H1 (cell line): ENCODE data around the gene GANAB. TPM values are rescaled to one million over a fixed set of nuclear protein-coding genes. Genes with fewer than 3 reads are reported as not detected.

Experiments
- CTCF ChIA-PET: fragments of 300-600 bp; sonication (Branson Sonifier 250); formaldehyde crosslinking; loops from one replicate; lab custom pipeline; 2021; ENCODE audit not compliant: partially characterized antibody; lab: Charles Lee
- POLR2A ChIA-PET: fragments of 300-600 bp; sonication (Branson Sonifier 250); formaldehyde crosslinking; loops from one replicate; lab custom pipeline; 2021; ENCODE audit warnings: inconsistent platforms; ENCODE audit not compliant: partially characterized antibody; lab: Charles Lee
- DNase-seq, 2 experiments: peaks; one replicate each; pipeline versions ENCODE4 v3.0.0 to v3.0.0-alpha.2; 2010 to 2022; ENCODE audit warnings: low spot score in 2 of 2, low read depth in 1 of 2, mixed read lengths in 1 of 2
- FAIRE-seq: peaks from 2 replicates; lab custom pipeline; 2011; peaks lifted over from hg19 to GRCh38; lab: Jason Lieb, UNC
- H2AFZ ChIP-seq: 2 replicates; pipeline ENCODE4 v1.8.1; 2012; ENCODE audit warnings: low read length, inconsistent platforms
- H2AK5ac ChIP-seq: 2 replicates; pipeline ENCODE4 v1.6.1; 2013; ENCODE audit warnings: low read depth, low read length
- H2BK120ac ChIP-seq: replicated peaks from 2 replicates; pipeline ENCODE3; 2013; ENCODE audit warnings: low read depth, low read length, inconsistent platforms
- H2BK12ac ChIP-seq: 2 replicates; pipeline ENCODE4 v1.6.1; 2013; ENCODE audit warnings: low read depth, low read length
- H2BK15ac ChIP-seq: 2 replicates; pipeline ENCODE4 v1.6.1; 2013; ENCODE audit warnings: low read length
- H2BK20ac ChIP-seq: 2 replicates; pipeline ENCODE4 v1.6.1; 2013; ENCODE audit warnings: low read length
- H2BK5ac ChIP-seq: 2 replicates; pipeline ENCODE4 v1.6.1; 2013; ENCODE audit warnings: low read depth, low read length
- H3K14ac ChIP-seq: 2 replicates; pipeline ENCODE4 v1.6.1; 2013; ENCODE audit warnings: inconsistent platforms; ENCODE audit not compliant: insufficient read length
- H3K18ac ChIP-seq: 2 replicates; pipeline ENCODE4 v1.6.1; 2013; ENCODE audit warnings: low read length; ENCODE audit errors: extremely low read depth
- H3K23ac ChIP-seq: 2 replicates; pipeline ENCODE4 v1.6.1; 2013; ENCODE audit warnings: inconsistent platforms; ENCODE audit not compliant: insufficient read length
- H3K23me2 ChIP-seq: 2 replicates; pipeline ENCODE4 v1.6.1; 2013; ENCODE audit warnings: low read depth, low read length
- H3K27ac ChIP-seq: 2 replicates; pipeline ENCODE4 v1.6.1; 2011; ENCODE audit warnings: low read depth, low read length, inconsistent platforms
- H3K27me3 ChIP-seq, 4 experiments: replicated peaks in 1 of 4; 1 replicate in 1 of 4; 2 replicates in 3 of 4; pipeline versions ENCODE4 v1.6.1 to v1.8.1; 2011 to 2013; ENCODE audit warnings: low read length in 3 of 4, mild to moderate bottlenecking in 3 of 4, inconsistent platforms in 2 of 4, mixed read lengths in 2 of 4, moderate library complexity in 1 of 4; ENCODE audit not compliant: control insufficient read depth in 3 of 4, insufficient read depth in 3 of 4; ENCODE audit errors: extremely low read depth in 1 of 4
- H3K36me3 ChIP-seq, 4 experiments: 2 replicates each; pipeline versions ENCODE4 v1.6.1 to v1.8.1; 2011 to 2013; ENCODE audit warnings: mild to moderate bottlenecking in 4 of 4, low read length in 3 of 4, moderate library complexity in 2 of 4, control low read depth in 1 of 4, inconsistent platforms in 1 of 4; ENCODE audit not compliant: insufficient read depth in 4 of 4, control insufficient read depth in 2 of 4
- H3K4ac ChIP-seq: replicated peaks from 2 replicates; pipeline ENCODE3; 2013; ENCODE audit warnings: low read length, low read depth, mixed read lengths, inconsistent platforms; ENCODE audit not compliant: insufficient read length
- H3K4me1 ChIP-seq, 4 experiments: replicated peaks in 1 of 4; 1 replicate in 1 of 4; 2 replicates in 3 of 4; pipeline versions ENCODE4 v1.6.1 to v1.8.1; 2011 to 2013; ENCODE audit warnings: low read length in 3 of 4, inconsistent platforms in 2 of 4, mixed read lengths in 1 of 4; ENCODE audit not compliant: insufficient read depth in 4 of 4, control insufficient read depth in 3 of 4
- H3K4me2 ChIP-seq, 2 experiments: 2 replicates each; pipeline versions ENCODE4 v1.6.1 to v1.8.1; 2011 to 2013; ENCODE audit warnings: low read depth in 2 of 2, low read length in 2 of 2, control low read depth in 1 of 2, inconsistent platforms in 1 of 2, mild to moderate bottlenecking in 1 of 2; ENCODE audit not compliant: insufficient read depth in 1 of 2
- H3K4me3 ChIP-seq, 4 experiments: fragments of 200-600, 300-600 bp in 1 of 4; sonication (generic), shearing (Covaris generic), sonication (Bioruptor Twin) in 1 of 4; 2 replicates each; pipeline versions ENCODE4 v1.5.1 to v1.8.1; 2011 to 2016; ENCODE audit warnings: low read length in 4 of 4, low read depth in 3 of 4, control low read depth in 2 of 4, inconsistent platforms in 2 of 4, mild to moderate bottlenecking in 2 of 4, mixed read lengths in 1 of 4, moderate library complexity in 1 of 4; ENCODE audit not compliant: insufficient read depth in 2 of 4; ENCODE audit errors: extremely low read depth in 1 of 4
- H3K56ac ChIP-seq: replicated peaks from 2 replicates; pipeline ENCODE3; 2013; ENCODE audit warnings: low read depth, mild to moderate bottlenecking, mixed read lengths, low read length, inconsistent platforms; ENCODE audit not compliant: insufficient read length
- H3K79me1 ChIP-seq: 2 replicates; pipeline ENCODE4 v1.6.1; 2013; ENCODE audit warnings: low read depth, low read length, control low read depth
- H3K79me2 ChIP-seq, 2 experiments: 2 replicates each; pipeline versions ENCODE4 v1.6.1 to v1.8.1; 2012 to 2013; ENCODE audit warnings: low read length in 2 of 2, mild to moderate bottlenecking in 2 of 2, inconsistent platforms in 1 of 2; ENCODE audit not compliant: insufficient read depth in 2 of 2, control insufficient read depth in 1 of 2
- H3K9ac ChIP-seq, 4 experiments: replicated peaks in 1 of 4; 1 replicate in 1 of 4; 2 replicates in 3 of 4; pipeline versions ENCODE4 v1.6.1 to v1.8.1; 2011 to 2013; ENCODE audit warnings: low read depth in 3 of 4, low read length in 3 of 4, control low read depth in 2 of 4, mild to moderate bottlenecking in 2 of 4, moderate library complexity in 2 of 4, inconsistent platforms in 1 of 4; ENCODE audit errors: extremely low read depth in 1 of 4
- H3K9me3 ChIP-seq, 2 experiments: 2 replicates each; pipeline versions ENCODE4 v1.6.1 to v1.8.1; 2012 to 2013; ENCODE audit warnings: mild to moderate bottlenecking in 2 of 2, moderate library complexity in 2 of 2, control low read depth in 1 of 2, inconsistent platforms in 1 of 2, low read depth in 1 of 2, low read length in 1 of 2, mixed read lengths in 1 of 2; ENCODE audit not compliant: insufficient read depth in 2 of 2
- H4K20me1 ChIP-seq, 2 experiments: replicated peaks in 1 of 2; 2 replicates each; pipeline versions ENCODE3 to v1.8.1; 2011 to 2013; ENCODE audit warnings: inconsistent platforms in 2 of 2, low read length in 2 of 2, mild to moderate bottlenecking in 1 of 2; ENCODE audit not compliant: insufficient read depth in 2 of 2, control insufficient read depth in 1 of 2
- H4K5ac ChIP-seq: 2 replicates; pipeline ENCODE4 v1.6.1; 2013; ENCODE audit warnings: low read length, low read depth, mixed read lengths, inconsistent platforms; ENCODE audit not compliant: insufficient read length
- H4K8ac ChIP-seq: 2 replicates; pipeline ENCODE4 v1.8.0; 2013; ENCODE audit warnings: mild to moderate bottlenecking, moderate library complexity, low read length, inconsistent platforms; ENCODE audit not compliant: insufficient read depth; ENCODE audit errors: extremely low read depth
- H4K91ac ChIP-seq: replicated peaks from 2 replicates; pipeline ENCODE3; 2013; ENCODE audit warnings: low read length, mixed read lengths, inconsistent platforms; ENCODE audit not compliant: insufficient read length
- CEBPB ChIP-seq: IDR thresholded peaks from 2 replicates; pipeline ENCODE4 v1.6.1; 2012; ENCODE audit warnings: low read depth, low read length
- FOSL1 ChIP-seq: IDR thresholded peaks from 2 replicates; pipeline ENCODE4 v1.6.1; 2011; ENCODE audit warnings: mild to moderate bottlenecking, low read depth, low read length, moderate library complexity; ENCODE audit not compliant: insufficient read depth
- HDAC2 ChIP-seq, 2 experiments: fragments of 300-600 bp in 1 of 2; sonication (generic) in 1 of 2; IDR thresholded peaks; 2 replicates each; pipeline ENCODE4 v1.6.1; 2011 to 2012; ENCODE audit warnings: low read depth in 2 of 2, low read length in 2 of 2, mild to moderate bottlenecking in 2 of 2, moderate library complexity in 2 of 2, borderline replicate concordance in 1 of 2, inconsistent platforms in 1 of 2
- HDAC6 ChIP-seq: IDR thresholded peaks from one replicate; pipeline ENCODE4 v1.7.1; 2012; ENCODE audit warnings: low read depth, mild to moderate bottlenecking, inconsistent platforms, low read length, moderate library complexity
- MAFK ChIP-seq: IDR thresholded peaks from 2 replicates; pipeline ENCODE4 v1.6.1; 2012; ENCODE audit warnings: low read depth, mild to moderate bottlenecking, improper control_type of control experiment, low read length
- NRF1 ChIP-seq: IDR thresholded peaks from 2 replicates; pipeline ENCODE4 v1.6.1; 2011; ENCODE audit warnings: mild to moderate bottlenecking, low read depth, low read length, improper control_type of control experiment
- SIN3A ChIP-seq, 2 experiments: IDR thresholded peaks in 1 of 2; conservative IDR thresholded peaks in 1 of 2; 2 replicates each; pipeline ENCODE4 v1.6.1; 2011 to 2012; ENCODE audit warnings: low read length in 2 of 2, improper control_type of control experiment in 1 of 2, low read depth in 1 of 2, mild to moderate bottlenecking in 1 of 2
- WGBS, 2 experiments: shearing (Covaris generic) in 1 of 2; methylation state at CpG; one replicate each; pipeline versions ENCODE4 v1.1.6 to v1.1.7; 2013 to 2015; ENCODE audit warnings: low lambda C conversion rate in 2 of 2, mixed read lengths in 2 of 2, inconsistent platforms in 1 of 2, low coverage in 1 of 2, missing lambda C conversion rate in 1 of 2; ENCODE audit not compliant: insufficient replicate concordance in 2 of 2, insufficient coverage in 1 of 2, insufficient read length in 1 of 2; ENCODE audit errors: extremely low coverage in 1 of 2, missing lambda C conversion rate in 1 of 2; 5-methylcytosine and 5-hydroxymethylcytosine counted together
- polyA plus RNA-seq, 7 experiments: library from polyadenylated mRNA; depleted of rRNA in 3 of 7; stranded (reverse) in 5 of 7; unstranded in 2 of 7; fragments of >200 nt in 5 of 7; fragments of 200-250 nt in 2 of 7; gene quantifications; 1 replicate in 5 of 7; 2 replicates in 1 of 7; 4 replicates in 1 of 7; pipeline versions ENCODE4 v1.2.1 to v1.2.3, GENCODE V29; 2011 to 2013; ENCODE audit warnings: missing spikeins in 2 of 7, mixed read lengths in 2 of 7
- total RNA-seq: library from RNA; stranded (reverse); fragmentation: NEBNext Ultra II Directional; extraction: Animal tissue kit (Norgen Biotek cat#: 25700); gene quantifications from 2 replicates; pipeline ENCODE4 v1.2.1, GENCODE V29; 2021
- TF ChIP-seq, protein P1 (sequence below), 3 experiments: IDR thresholded peaks; 1 replicate in 2 of 3; 2 replicates in 1 of 3; pipeline versions ENCODE4 v1.5.1 to v1.6.1; 2011; ENCODE audit warnings: low read length in 3 of 3, mild to moderate bottlenecking in 3 of 3, inconsistent platforms in 2 of 3, low read depth in 1 of 3, moderate library complexity in 1 of 3; ENCODE audit not compliant: insufficient read depth in 1 of 3; ENCODE audit errors: control extremely low read depth in 1 of 3

GANAB gene
- total and polyA plus RNA-seq, 2 of the 8 experiments (the other 6 are each of a cell fraction or from before 2014, with no cell fraction given), result 289 to 330 TPM

- Histone ChIP-seq H3K79me2 (no peaks in the 10 kb centered on the region), H3K4ac (no peak overlapping the region), H3K23ac (no peak overlapping the region), H3K79me1 (no peaks in the 10 kb centered on the region), H2BK12ac (no peak overlapping the region), H2BK120ac (no peak overlapping the region), H4K91ac (no peak overlapping the region), H4K20me1 (peaks cover 0 to 6% of the 10 kb centered on the region in 2 experiments), H3K56ac (no peak overlapping the region), H4K5ac (no peak overlapping the region), H3K23me2 (no peaks in the 10 kb centered on the region), H3K4me3 (no peak overlapping the region), H2AFZ (no peak overlapping the region), H3K36me3 (peaks cover 11 to 29% (median 25%) of the 10 kb centered on the region in 4 experiments; a peak in 6 of 8 replicates), H3K9me3 (no peaks in the 10 kb centered on the region), H2BK15ac (no peak overlapping the region), H3K18ac (no peak overlapping the region), H2BK20ac (no peak overlapping the region), H2BK5ac (no peak overlapping the region), H3K4me2 (no peak overlapping the region), H3K27me3 (no peaks in the 10 kb centered on the region), H3K9ac (no peak overlapping the region), H3K4me1 (no peaks in the 10 kb centered on the region; a peak in 1 of 7 replicates), H3K14ac (no peak overlapping the region), H3K27ac (no peak overlapping the region), H2AK5ac (no peak overlapping the region), H4K8ac (peak overlapping the region; percentile 81; the same call in 1 of the 2 replicates)
- FAIRE-seq, result peak; percentile 75
- peak in 1 of 2 experiments; percentile 87 for DNase-seq
- WGBS, 2 experiments, result 77% methylated on average over 14 of the region's 14 CpGs; no CpG with 5 or more reads in 1 of the 2 experiments
- ChIA-PET CTCF (interaction anchor here (0.8 to 10.3 kb wide), 25 partner anchors 9 to 300 kb away, joined by 3 to 114 read pairs (median 4); partner anchors contain the start of genes B3GAT3, C11orf98, CSKMT and TAF6L), POLR2A (interaction anchor here (0.7 to 61.4 kb wide), 5 partner anchors 11 to 123 kb away, joined by 3 to 2041 read pairs (median 4); partner anchors contain the start of genes BSCL2, C11orf98, CSKMT and EEF1G)
- TF ChIP-seq, protein P1, sequence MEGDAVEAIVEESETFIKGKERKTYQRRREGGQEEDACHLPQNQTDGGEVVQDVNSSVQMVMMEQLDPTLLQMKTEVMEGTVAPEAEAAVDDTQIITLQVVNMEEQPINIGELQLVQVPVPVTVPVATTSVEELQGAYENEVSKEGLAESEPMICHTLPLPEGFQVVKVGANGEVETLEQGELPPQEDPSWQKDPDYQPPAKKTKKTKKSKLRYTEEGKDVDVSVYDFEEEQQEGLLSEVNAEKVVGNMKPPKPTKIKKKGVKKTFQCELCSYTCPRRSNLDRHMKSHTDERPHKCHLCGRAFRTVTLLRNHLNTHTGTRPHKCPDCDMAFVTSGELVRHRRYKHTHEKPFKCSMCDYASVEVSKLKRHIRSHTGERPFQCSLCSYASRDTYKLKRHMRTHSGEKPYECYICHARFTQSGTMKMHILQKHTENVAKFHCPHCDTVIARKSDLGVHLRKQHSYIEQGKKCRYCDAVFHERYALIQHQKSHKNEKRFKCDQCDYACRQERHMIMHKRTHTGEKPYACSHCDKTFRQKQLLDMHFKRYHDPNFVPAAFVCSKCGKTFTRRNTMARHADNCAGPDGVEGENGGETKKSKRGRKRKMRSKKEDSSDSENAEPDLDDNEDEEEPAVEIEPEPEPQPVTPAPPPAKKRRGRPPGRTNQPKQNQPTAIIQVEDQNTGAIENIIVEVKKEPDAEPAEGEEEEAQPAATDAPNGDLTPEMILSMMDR (IDR thresholded peaks at IDR 0.05; ENCODE audit: control extremely low read depth in 1 of 3, insufficient read depth in 1 of 3, low read depth in 1 of 3, low read length in 3 of 3), result peak; percentile 76 to 89 (median 81)
- TF ChIP-seq HDAC6 (no peak), MAFK (peak; percentile 47; the same call in 1 of the 2 replicates), HDAC2 (IDR thresholded peaks at IDR 0.05; ENCODE audit: borderline replicate concordance in 1 of 2, low read depth in 2 of 2, low read length in 2 of 2) (no peak), NRF1 (no peak), FOSL1 (no peak), CEBPB (no peak), SIN3A (conservative IDR thresholded peaks at IDR 0.05 in 1 of 2, IDR thresholded peaks at IDR 0.05 in 1 of 2; ENCODE audit: low read depth in 1 of 2, low read length in 2 of 2) (peak in 1 of 2 experiments; percentile 73; a peak in 2 of 4 replicates)
Observed at GRCh38 chr11:62694455-62695167, 48.2 kb upstream of the GANAB start.
